Measurements from ENCODE around the gene EVL.
"Not testable (repeated sequence)": the region's sequence is repeated elsewhere in the genome, so short reads cannot be mapped to it uniquely, and the experiment has no call there.

Gene EVL

GRCh38 chr14:100180671-100181070, 115.4 kb downstream of the EVL start:
- DNase-seq, result not testable (repeated sequence)

GRCh38 chr14:100181876-100182551, 116.8 kb downstream of the EVL start:
- not testable (repeated sequence) for DNase-seq

- DNase-seq, result peak; percentile 1
Measured at GRCh38 chr14:100187247-100187833, 122.1 kb downstream of the EVL start.

GRCh38 chr14:100188392-100189030, 123.3 kb downstream of the EVL start:
- DNase-seq, result no peak

GRCh38 chr14:100190126-100190525, 124.9 kb downstream of the EVL start:
- DNase-seq, result no peak

GRCh38 chr14:100191584-100192249, 126.5 kb downstream of the EVL start:
- no peak for DNase-seq

GRCh38 chr14:100192250-100192671, 127.0 kb downstream of the EVL start:
- DNase-seq, result no peak

- peak; percentile 70 for DNase-seq
Measured at GRCh38 chr14:100192672-100193416, 127.6 kb downstream of the EVL start.

All from NCI-H2029 treated with DMSO at 0.1 percent for 48 hours (cell line).